SK-N-SH (cell line): ENCODE measurements around the gene DNM2. TPM values are rescaled to one million over a fixed set of nuclear protein-coding genes. Genes with fewer than 3 reads are reported as not detected.

Source experiments
- CTCF ChIA-PET: fragments of 300-600, 350-600 bp; formaldehyde crosslinking; extraction: SDS; loops from one replicate; lab custom pipeline; 2021; lab: Yijun Ruan, JAX
- POLR2A ChIA-PET: fragments of 350-600 bp; sonication (Branson Sonifier 250); formaldehyde crosslinking; extraction: SDS; loops from one replicate; lab custom pipeline; 2020; ENCODE audit warnings: antibody characterized with exemption, inconsistent platforms; lab: Yijun Ruan, JAX
- DNase-seq: peaks from one replicate; pipeline ENCODE4 v3.0.0; 2012
- H2AFZ ChIP-seq: fragments of 200-600 bp; sonication (generic); 2 replicates; pipeline ENCODE4 v1.8.1; 2016; ENCODE audit warnings: antibody characterized with exemption, mild to moderate bottlenecking, low read depth
- H3F3A ChIP-seq: fragments of 200-600 bp; sonication (generic); replicated peaks from 2 replicates; pipeline ENCODE3; 2016; ENCODE audit warnings: antibody characterized with exemption, mild to moderate bottlenecking; ENCODE audit not compliant: insufficient read depth
- H3K27ac ChIP-seq, 2 experiments: fragments of 200-500 bp in 1 of 2; fragments of 200-600 bp in 1 of 2; sonication (Bioruptor generic) in 1 of 2; sonication (generic), shearing (Covaris generic) in 1 of 2; 2 replicates each; pipeline versions ENCODE4 v1.5.1 to v1.6.1; 2014 to 2016; ENCODE audit warnings: low read depth in 2 of 2, inconsistent platforms in 1 of 2, low read length in 1 of 2, mild to moderate bottlenecking in 1 of 2, mixed read lengths in 1 of 2
- H3K27me3 ChIP-seq: fragments of 200-600 bp; sonication (generic), shearing (Covaris generic); 2 replicates; pipeline ENCODE4 v1.6.1; 2016; ENCODE audit warnings: mixed run types; ENCODE audit not compliant: insufficient read depth
- H3K36me3 ChIP-seq, 2 experiments: fragments of 200-500 bp in 1 of 2; fragments of 200-600 bp in 1 of 2; sonication (Bioruptor generic) in 1 of 2; sonication (generic) in 1 of 2; replicated peaks in 1 of 2; 2 replicates each; pipeline versions ENCODE3 to v1.5.1; 2014 to 2016; ENCODE audit warnings: low read length in 1 of 2, mild to moderate bottlenecking in 1 of 2; ENCODE audit not compliant: insufficient read depth in 2 of 2, control insufficient read depth in 1 of 2
- H3K4me1 ChIP-seq, 2 experiments: fragments of 200-500 bp in 1 of 2; fragments of 200-600 bp in 1 of 2; sonication (Bioruptor generic) in 1 of 2; sonication (generic), shearing (Covaris generic) in 1 of 2; 2 replicates each; pipeline versions ENCODE4 v1.5.1 to v1.6.1; 2014 to 2016; ENCODE audit warnings: low read depth in 1 of 2, low read length in 1 of 2, mixed run types in 1 of 2; ENCODE audit not compliant: insufficient read depth in 2 of 2, control insufficient read depth in 1 of 2
- H3K4me2 ChIP-seq: fragments of 200-600 bp; sonication (generic), shearing (Covaris generic); 2 replicates; pipeline ENCODE4 v1.6.1; 2017; ENCODE audit warnings: mixed run types
- H3K4me3 ChIP-seq, 2 experiments: fragments of 200-500 bp in 1 of 2; fragments of 200-600 bp in 1 of 2; sonication (Bioruptor generic) in 1 of 2; sonication (generic), shearing (Covaris generic) in 1 of 2; 2 replicates each; pipeline versions ENCODE4 v1.5.1 to v1.8.1; 2014 to 2016; ENCODE audit warnings: low read depth in 2 of 2, inconsistent platforms in 1 of 2, low read length in 1 of 2, mild to moderate bottlenecking in 1 of 2, mixed read lengths in 1 of 2, moderate library complexity in 1 of 2
- H3K79me2 ChIP-seq: fragments of 200-600 bp; sonication (generic); 2 replicates; pipeline ENCODE4 v1.8.1; 2017; ENCODE audit warnings: mild to moderate bottlenecking; ENCODE audit not compliant: insufficient read depth
- H3K9ac ChIP-seq: fragments of 200-600 bp; sonication (generic); 2 replicates; pipeline ENCODE4 v1.6.1; 2017; ENCODE audit warnings: mixed run types
- H3K9me2 ChIP-seq: fragments of 200-600 bp; sonication (generic); 2 replicates; pipeline ENCODE4 v1.6.1; 2017; ENCODE audit warnings: mixed run types
- H3K9me3 ChIP-seq: fragments of 200-600 bp; sonication (generic); 2 replicates; pipeline ENCODE4 v1.6.1; 2017; ENCODE audit warnings: mixed run types, mild to moderate bottlenecking, moderate library complexity
- H4K20me1 ChIP-seq: fragments of 200-600 bp; sonication (generic); 2 replicates; pipeline ENCODE4 v1.6.1; 2017; ENCODE audit warnings: mild to moderate bottlenecking, mixed run types; ENCODE audit not compliant: insufficient read depth
- ELF1 ChIP-seq: IDR thresholded peaks from 2 replicates; pipeline ENCODE4 v1.4.0; 2012
- EZH2phosphoT487 ChIP-seq: fragments of 200-600 bp; sonication (generic); IDR thresholded peaks from 2 replicates; pipeline ENCODE4 v1.6.1; 2017; ENCODE audit warnings: low read depth, mixed run types, mild to moderate bottlenecking, antibody characterized with exemption, moderate library complexity, borderline replicate concordance
- FOSL2 ChIP-seq: IDR thresholded peaks from 2 replicates; pipeline ENCODE4 v1.4.0; 2012; ENCODE audit warnings: low read depth, mild to moderate bottlenecking, moderate library complexity, borderline replicate concordance
- FOXM1 ChIP-seq: IDR thresholded peaks from 2 replicates; pipeline ENCODE4 v1.4.0; 2012; ENCODE audit warnings: low read depth, mild to moderate bottlenecking
- NRF1 ChIP-seq: IDR thresholded peaks from 2 replicates; pipeline ENCODE4 v1.6.1; 2012; ENCODE audit warnings: low read depth, mild to moderate bottlenecking, low read length
- POLR2AphosphoS5 ChIP-seq: IDR thresholded peaks from 2 replicates; pipeline ENCODE4 v1.6.1; 2012; ENCODE audit warnings: low read depth, low read length
- RAD21 ChIP-seq: IDR thresholded peaks from 2 replicates; pipeline ENCODE4 v1.6.1; 2012; ENCODE audit warnings: mild to moderate bottlenecking, low read length
- RFX5 ChIP-seq: IDR thresholded peaks from 2 replicates; pipeline ENCODE4 v1.6.1; 2012; ENCODE audit warnings: mild to moderate bottlenecking, improper control_type of control experiment, low read length
- RXRA ChIP-seq: IDR thresholded peaks from 2 replicates; pipeline ENCODE4 v1.4.0; 2012; ENCODE audit warnings: low read depth, mild to moderate bottlenecking, borderline replicate concordance
- SMC3 ChIP-seq: IDR thresholded peaks from 2 replicates; pipeline ENCODE4 v1.6.1; 2012; ENCODE audit warnings: low read depth, low read length, improper control_type of control experiment
- TAF1 ChIP-seq: IDR thresholded peaks from 2 replicates; pipeline ENCODE4 v1.6.1; 2012; ENCODE audit warnings: low read depth, mild to moderate bottlenecking, low read length, moderate library complexity, borderline replicate concordance
- WGBS: methylation state at CpG from one replicate; pipeline ENCODE4 v1.1.6; 2017; ENCODE audit warnings: low lambda C conversion rate; 5-methylcytosine and 5-hydroxymethylcytosine counted together
- polyA plus RNA-seq, 3 experiments: library from polyadenylated mRNA; depleted of rRNA; stranded (reverse); fragments of >200 nt; gene quantifications; 2 replicates each; pipeline ENCODE4 v1.2.3, GENCODE V29; 2012
- TF ChIP-seq, protein P1 (sequence below): IDR thresholded peaks from 2 replicates; pipeline ENCODE4 v1.4.0; 2012; ENCODE audit warnings: low read depth, borderline replicate concordance
- TF ChIP-seq, protein P2 (sequence below): IDR thresholded peaks from 2 replicates; pipeline ENCODE4 v1.4.0; 2012; ENCODE audit warnings: low read depth
- TF ChIP-seq, protein P3 (sequence below): fragments of 200-600 bp; sonication (generic); IDR thresholded peaks from 2 replicates; pipeline ENCODE4 v1.6.1; 2017; ENCODE audit warnings: antibody characterized with exemption, mild to moderate bottlenecking, moderate library complexity

Gene DNM2
- polyA plus RNA-seq, 1 of the 3 experiments (the other 2 are of a cell fraction): 52.5 TPM

DNA sequence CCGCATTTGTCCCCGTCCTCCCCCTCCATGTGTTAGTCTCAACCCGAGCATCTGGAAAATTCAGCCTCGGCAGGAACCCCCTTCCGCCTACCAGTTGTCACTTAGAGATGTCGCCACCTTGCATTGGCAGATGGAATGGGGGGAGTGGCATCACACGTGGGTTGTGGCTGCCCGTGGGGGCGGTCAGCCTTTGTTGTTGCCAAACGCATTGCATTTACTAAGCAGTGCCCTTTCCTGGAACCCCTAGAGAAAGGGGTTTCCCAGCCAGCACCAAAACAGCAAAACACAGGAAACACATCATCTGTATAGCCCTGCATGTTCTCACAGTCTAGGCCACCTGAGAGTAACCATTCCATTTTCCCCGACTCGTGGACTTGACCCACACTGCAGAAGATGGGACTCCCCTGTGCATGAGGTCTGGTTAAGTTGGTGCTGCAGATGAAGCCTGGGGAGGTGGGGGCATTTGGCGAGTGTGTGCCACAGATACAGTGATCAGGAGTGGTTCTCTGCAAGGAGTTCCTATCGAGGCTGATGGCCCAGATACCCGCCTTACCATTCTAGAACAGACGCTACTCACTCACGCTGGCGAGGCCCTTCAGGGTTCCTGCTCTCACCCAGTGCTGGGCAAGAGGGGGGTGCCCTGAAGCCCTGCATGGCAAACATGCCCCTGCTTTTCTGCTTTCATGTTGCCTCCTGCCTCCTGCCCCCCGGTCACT, 79.8 kb downstream of the DNM2 start:
- H3K4me1 ChIP-seq: no peaks in the 10 kb centered on the region
- no peak overlapping the region for H3K27ac ChIP-seq
- no peaks in the 10 kb centered on the region for H3K9me2 ChIP-seq
- H3K4me2 ChIP-seq: no peak overlapping the region
- H3K27me3 ChIP-seq: no peaks in the 10 kb centered on the region
- no peak for TF ChIP-seq RFX5
- TF ChIP-seq EZH2phosphoT487: no peak
- TF ChIP-seq, protein P1, sequence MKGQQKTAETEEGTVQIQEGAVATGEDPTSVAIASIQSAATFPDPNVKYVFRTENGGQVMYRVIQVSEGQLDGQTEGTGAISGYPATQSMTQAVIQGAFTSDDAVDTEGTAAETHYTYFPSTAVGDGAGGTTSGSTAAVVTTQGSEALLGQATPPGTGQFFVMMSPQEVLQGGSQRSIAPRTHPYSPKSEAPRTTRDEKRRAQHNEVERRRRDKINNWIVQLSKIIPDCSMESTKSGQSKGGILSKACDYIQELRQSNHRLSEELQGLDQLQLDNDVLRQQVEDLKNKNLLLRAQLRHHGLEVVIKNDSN: no peak
- TF ChIP-seq, protein P2, sequence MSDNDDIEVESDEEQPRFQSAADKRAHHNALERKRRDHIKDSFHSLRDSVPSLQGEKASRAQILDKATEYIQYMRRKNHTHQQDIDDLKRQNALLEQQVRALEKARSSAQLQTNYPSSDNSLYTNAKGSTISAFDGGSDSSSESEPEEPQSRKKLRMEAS: no peak
- no peak overlapping the region for H2AFZ ChIP-seq
- POLR2A ChIA-PET: no interaction called here
- DNase-seq: peak; percentile 25
- H3K4me3 ChIP-seq: no peak overlapping the region
- CTCF ChIA-PET: no interaction called here
- peaks cover 42 to 49% of the 10 kb centered on the region in 2 experiments for H3K36me3 ChIP-seq
- 83% methylated on average over 16 of the region's 19 CpGs for WGBS
- no peak overlapping the region for H3K9ac ChIP-seq
- H3K79me2 ChIP-seq: no peaks in the 10 kb centered on the region
- no peaks in the 10 kb centered on the region for H3F3A ChIP-seq
- H4K20me1 ChIP-seq: no peaks in the 10 kb centered on the region
- no peaks in the 10 kb centered on the region for H3K9me3 ChIP-seq

DNA sequence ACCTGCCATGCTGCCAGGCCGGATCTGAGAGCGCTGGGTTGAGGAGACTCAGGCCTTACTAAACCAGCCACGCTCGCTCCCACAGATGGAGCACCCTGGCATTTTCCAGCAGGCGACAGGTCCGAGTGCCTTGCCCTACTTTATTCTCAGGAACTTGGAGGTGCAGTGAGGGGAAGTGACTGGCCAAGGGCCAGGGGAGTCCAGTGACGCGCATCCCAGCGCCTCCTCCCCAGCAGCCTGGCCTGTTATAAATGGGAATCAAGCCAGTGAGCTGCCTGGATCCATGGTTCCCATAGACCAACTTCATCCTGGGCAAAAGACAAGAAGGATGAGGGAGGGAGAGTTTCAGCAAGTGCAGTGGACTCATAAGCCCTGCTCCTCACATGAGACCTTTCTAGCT, 82.6 kb downstream of the DNM2 start:
- H3K27me3 ChIP-seq: no peaks in the 10 kb centered on the region
- DNase-seq: no peak
- H4K20me1 ChIP-seq: no peaks in the 10 kb centered on the region
- TF ChIP-seq FOSL2: no peak
- no peak for TF ChIP-seq NRF1
- no peak for TF ChIP-seq RAD21
- TF ChIP-seq ELF1: no peak
- TF ChIP-seq, protein P3, sequence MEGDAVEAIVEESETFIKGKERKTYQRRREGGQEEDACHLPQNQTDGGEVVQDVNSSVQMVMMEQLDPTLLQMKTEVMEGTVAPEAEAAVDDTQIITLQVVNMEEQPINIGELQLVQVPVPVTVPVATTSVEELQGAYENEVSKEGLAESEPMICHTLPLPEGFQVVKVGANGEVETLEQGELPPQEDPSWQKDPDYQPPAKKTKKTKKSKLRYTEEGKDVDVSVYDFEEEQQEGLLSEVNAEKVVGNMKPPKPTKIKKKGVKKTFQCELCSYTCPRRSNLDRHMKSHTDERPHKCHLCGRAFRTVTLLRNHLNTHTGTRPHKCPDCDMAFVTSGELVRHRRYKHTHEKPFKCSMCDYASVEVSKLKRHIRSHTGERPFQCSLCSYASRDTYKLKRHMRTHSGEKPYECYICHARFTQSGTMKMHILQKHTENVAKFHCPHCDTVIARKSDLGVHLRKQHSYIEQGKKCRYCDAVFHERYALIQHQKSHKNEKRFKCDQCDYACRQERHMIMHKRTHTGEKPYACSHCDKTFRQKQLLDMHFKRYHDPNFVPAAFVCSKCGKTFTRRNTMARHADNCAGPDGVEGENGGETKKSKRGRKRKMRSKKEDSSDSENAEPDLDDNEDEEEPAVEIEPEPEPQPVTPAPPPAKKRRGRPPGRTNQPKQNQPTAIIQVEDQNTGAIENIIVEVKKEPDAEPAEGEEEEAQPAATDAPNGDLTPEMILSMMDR: no peak
- no peak for TF ChIP-seq POLR2AphosphoS5
- TF ChIP-seq TAF1: no peak
- TF ChIP-seq RXRA: no peak
- TF ChIP-seq SMC3: no peak
- TF ChIP-seq FOXM1: no peak
- WGBS: 95% methylated on average over 9 of the region's 9 CpGs
- H3F3A ChIP-seq: no peaks in the 10 kb centered on the region
- no peak overlapping the region for H2AFZ ChIP-seq
- H3K27ac ChIP-seq: no peak overlapping the region
- H3K9me3 ChIP-seq: no peaks in the 10 kb centered on the region
- no peak overlapping the region for H3K4me3 ChIP-seq
- no peaks in the 10 kb centered on the region for H3K4me1 ChIP-seq
- H3K79me2 ChIP-seq: no peaks in the 10 kb centered on the region
- no peaks in the 10 kb centered on the region for H3K9me2 ChIP-seq
- no peak overlapping the region for H3K9ac ChIP-seq
- ChIA-PET POLR2A (no interaction called here), CTCF (no interaction called here)
- H3K36me3 ChIP-seq: peaks cover 26 to 48% of the 10 kb centered on the region in 2 experiments
- no peak overlapping the region for H3K4me2 ChIP-seq
